Panc1 (cell line): ENCODE data around the gene GGT6. TPM values are rescaled to one million over a fixed set of nuclear protein-coding genes. Genes with fewer than 3 reads are reported as not detected.

Source experiments
- ATAC-seq: fragments of 200-7000 bp; cut with Tn5 transposase; 2 replicates; pipeline ENCODE4 v1.9.1; 2020; ENCODE audit warnings: mild to moderate bottlenecking, moderate library complexity
- BruUV-seq: library from RNA; stranded (reverse); fragments of 400-500 nt; replicated peaks from 2 replicates; lab custom pipeline; 2021; lab: Mats Ljungman, UMichigan
- CTCF ChIA-PET: fragments of 300-600 bp; sonication (Branson Sonifier 250); formaldehyde crosslinking; loops from one replicate; lab custom pipeline; 2022; ENCODE audit warnings: antibody characterized with exemption; lab: Charles Lee
- POLR2A ChIA-PET: fragments of 300-600 bp; sonication (Branson Sonifier 250); formaldehyde crosslinking; loops from one replicate; lab custom pipeline; 2022; ENCODE audit warnings: antibody characterized with exemption; lab: Charles Lee
- DNase-seq: peaks from one replicate; pipeline ENCODE4 v3.0.0-alpha.2; 2010; ENCODE audit warnings: low read depth, low spot score
- H3K27ac ChIP-seq: 2 replicates; pipeline ENCODE4 v1.5.1; 2011; ENCODE audit warnings: mild to moderate bottlenecking, low read length, inconsistent platforms
- H3K27me3 ChIP-seq: fragments of 200-500 bp; sonication (Bioruptor generic); 2 replicates; pipeline ENCODE4 v1.6.0; 2014; ENCODE audit warnings: low read length, inconsistent platforms; ENCODE audit not compliant: control insufficient read depth, insufficient read depth
- H3K36me3 ChIP-seq: fragments of 200-500 bp; sonication (Bioruptor generic); 2 replicates; pipeline ENCODE4 v1.5.1; 2014; ENCODE audit warnings: inconsistent platforms, mild to moderate bottlenecking, low read length, moderate library complexity; ENCODE audit not compliant: control insufficient read depth, insufficient read depth
- H3K4me1 ChIP-seq: 2 replicates; pipeline ENCODE4 v1.5.1; 2011; ENCODE audit warnings: inconsistent platforms, mild to moderate bottlenecking, low read length, moderate library complexity; ENCODE audit not compliant: control insufficient read depth, insufficient read depth
- H3K4me3 ChIP-seq, 2 experiments: 2 replicates each; pipeline ENCODE4 v1.5.1; 2011 to 2012; ENCODE audit warnings: low read depth in 2 of 2, low read length in 2 of 2, mild to moderate bottlenecking in 2 of 2, inconsistent platforms in 1 of 2, moderate library complexity in 1 of 2
- H3K9me3 ChIP-seq: fragments of 200-500 bp; sonication (Bioruptor generic); 2 replicates; pipeline ENCODE4 v1.5.1; 2014; ENCODE audit warnings: low read depth, mild to moderate bottlenecking, inconsistent platforms, low read length, moderate library complexity; ENCODE audit not compliant: control insufficient read depth, insufficient read depth
- POLR2AphosphoS5 ChIP-seq: IDR thresholded peaks from 2 replicates; pipeline ENCODE4 v1.6.1; 2012; ENCODE audit warnings: mild to moderate bottlenecking, low read depth, low read length, moderate library complexity
- SIN3A ChIP-seq: IDR thresholded peaks from 2 replicates; pipeline ENCODE4 v1.6.1; 2012; ENCODE audit warnings: low read depth, mild to moderate bottlenecking, low read length, moderate library complexity, borderline replicate concordance; ENCODE audit not compliant: insufficient read depth
- TCF7L2 ChIP-seq: IDR thresholded peaks from 2 replicates; pipeline ENCODE4 v1.6.1; 2011; ENCODE audit warnings: mild to moderate bottlenecking, low read depth, low read length, inconsistent platforms
- in situ Hi-C: cut with HindIII; loops from 2 replicates; pipeline ENCODE4 v1.10.0; 2016; ENCODE audit warnings: low sequenced_read_pairs, low pct_unique_long_range_greater_than_20kb
- intact Hi-C: fragments of 100-400 bp; cut with micrococcal nuclease; formaldehyde crosslinking; loops from one replicate; pipeline ENCODE4 v1.10.0; 2022; ENCODE audit not compliant: unreplicated experiment
- total RNA-seq: library from RNA; stranded (reverse); gene quantifications from one replicate; pipeline ENCODE4 v1.2.1, GENCODE V29; 2021; ENCODE audit not compliant: unreplicated experiment
- TF ChIP-seq, protein P1 (sequence below): fragments of 450-650 bp; IDR thresholded peaks from 2 replicates; pipeline ENCODE4 v1.5.1; 2017; ENCODE audit warnings: mild to moderate bottlenecking
- TF ChIP-seq, protein P2 (sequence below), 2 experiments: IDR thresholded peaks; 2 replicates each; pipeline ENCODE4 v1.6.1; 2011 to 2012; ENCODE audit warnings: low read depth in 2 of 2, control low read depth in 1 of 2, low read length in 1 of 2, mild to moderate bottlenecking in 1 of 2, moderate library complexity in 1 of 2; ENCODE audit not compliant: insufficient read depth in 1 of 2

The GGT6 gene
- total RNA-seq, 1 experiment from 2014 or later, result not detected

DNA sequence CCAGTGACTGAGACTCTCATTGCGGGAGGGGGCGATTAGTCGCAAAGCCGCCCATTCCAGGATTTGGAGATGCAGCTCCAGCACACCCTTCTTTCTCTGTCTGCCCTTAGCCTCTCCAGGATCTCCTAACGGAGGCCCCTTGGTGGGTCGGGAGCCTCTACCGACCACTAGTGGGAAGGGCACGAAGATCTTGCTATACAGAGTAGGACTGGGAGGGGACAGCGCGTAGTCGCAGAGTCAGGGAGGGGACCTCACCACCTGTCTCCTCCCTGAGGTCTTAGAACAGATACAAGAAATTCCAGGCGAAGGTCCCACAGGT is 23.4 kb upstream of the GGT6 start:
- in situ Hi-C loops, result no loop called here
- BruUV-seq, result no TSS peak
- TF ChIP-seq, protein P1, sequence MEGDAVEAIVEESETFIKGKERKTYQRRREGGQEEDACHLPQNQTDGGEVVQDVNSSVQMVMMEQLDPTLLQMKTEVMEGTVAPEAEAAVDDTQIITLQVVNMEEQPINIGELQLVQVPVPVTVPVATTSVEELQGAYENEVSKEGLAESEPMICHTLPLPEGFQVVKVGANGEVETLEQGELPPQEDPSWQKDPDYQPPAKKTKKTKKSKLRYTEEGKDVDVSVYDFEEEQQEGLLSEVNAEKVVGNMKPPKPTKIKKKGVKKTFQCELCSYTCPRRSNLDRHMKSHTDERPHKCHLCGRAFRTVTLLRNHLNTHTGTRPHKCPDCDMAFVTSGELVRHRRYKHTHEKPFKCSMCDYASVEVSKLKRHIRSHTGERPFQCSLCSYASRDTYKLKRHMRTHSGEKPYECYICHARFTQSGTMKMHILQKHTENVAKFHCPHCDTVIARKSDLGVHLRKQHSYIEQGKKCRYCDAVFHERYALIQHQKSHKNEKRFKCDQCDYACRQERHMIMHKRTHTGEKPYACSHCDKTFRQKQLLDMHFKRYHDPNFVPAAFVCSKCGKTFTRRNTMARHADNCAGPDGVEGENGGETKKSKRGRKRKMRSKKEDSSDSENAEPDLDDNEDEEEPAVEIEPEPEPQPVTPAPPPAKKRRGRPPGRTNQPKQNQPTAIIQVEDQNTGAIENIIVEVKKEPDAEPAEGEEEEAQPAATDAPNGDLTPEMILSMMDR, result no peak; the same call in 1 of the 2 replicates
- no peak for TF ChIP-seq POLR2AphosphoS5
- ATAC-seq (peak; percentile 73), DNase-seq (no peak)
- Histone ChIP-seq H3K36me3 (no peaks in the 10 kb centered on the region), H3K4me1 (no peaks in the 10 kb centered on the region), H3K27me3 (no peaks in the 10 kb centered on the region; the same call in 1 of the 2 replicates), H3K4me3 (peak overlapping the region in 1 of 2 experiments; percentile 27; a peak in 2 of 4 replicates), H3K27ac (no peak overlapping the region), H3K9me3 (no peaks in the 10 kb centered on the region)
- intact Hi-C loops, result no loop called here
- ChIA-PET POLR2A (no interaction called here), CTCF (no interaction called here)

DNA sequence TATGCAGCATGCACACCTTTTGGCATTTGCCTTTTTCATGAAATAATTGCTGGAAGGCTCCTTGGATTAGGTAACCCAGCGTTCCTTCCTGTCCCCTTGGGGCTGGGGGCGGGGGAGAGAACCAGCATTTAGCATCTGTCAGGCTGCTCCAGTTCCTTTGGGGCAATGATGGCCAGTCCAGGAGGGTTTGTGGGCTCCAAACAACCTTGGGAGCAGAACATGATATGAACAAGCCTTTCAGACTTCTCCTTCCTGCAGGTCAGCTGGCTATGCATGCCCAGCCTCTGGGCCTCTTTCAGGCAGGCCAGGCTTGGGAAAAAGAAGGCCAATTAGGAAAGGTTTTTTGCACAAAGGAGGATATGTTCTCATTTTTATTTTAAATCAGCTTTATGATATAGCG is 22.8 kb upstream of the GGT6 start:
- ChIA-PET POLR2A (no interaction called here), CTCF (no interaction called here)
- no peak for DNase-seq
- intact Hi-C loops, result no loop called here
- Histone ChIP-seq H3K27ac (no peak overlapping the region), H3K36me3 (no peaks in the 10 kb centered on the region), H3K4me3 (no peak overlapping the region), H3K27me3 (no peaks in the 10 kb centered on the region; the same call in 1 of the 2 replicates), H3K9me3 (no peaks in the 10 kb centered on the region), H3K4me1 (no peaks in the 10 kb centered on the region)
- in situ Hi-C loops, result no loop called here
- ATAC-seq, result no peak
- no peak for TF ChIP-seq POLR2AphosphoS5
- BruUV-seq, result no TSS peak

DNA sequence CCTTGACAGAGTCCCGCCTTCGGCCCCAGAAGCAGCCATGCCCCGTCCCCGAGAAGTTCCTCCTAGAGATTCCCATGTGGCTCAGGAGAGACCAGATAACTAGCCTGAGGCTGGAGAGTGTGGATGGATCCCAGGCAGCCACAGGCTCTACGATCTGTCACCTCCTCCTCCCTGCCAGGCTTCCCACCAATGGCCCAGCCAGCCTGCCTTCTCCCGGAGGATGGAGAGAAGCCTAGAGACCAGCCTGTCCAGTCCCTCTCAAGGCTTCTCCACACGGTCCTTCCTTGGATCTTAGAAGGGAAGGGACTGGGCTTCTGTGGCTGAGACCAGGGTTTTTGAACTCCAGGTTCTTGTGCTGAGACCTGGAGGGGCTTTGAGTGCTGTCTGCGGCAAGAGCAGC is 22.3 kb upstream of the GGT6 start:
- no peak overlapping the region for H3K4me3 ChIP-seq
- intact Hi-C loops, result no loop called here
- BruUV-seq, result no TSS peak
- H3K27ac ChIP-seq, result no peak overlapping the region
- ATAC-seq, result no peak
- H3K9me3 ChIP-seq, result no peaks in the 10 kb centered on the region
- ChIA-PET CTCF (no interaction called here), POLR2A (no interaction called here)
- no peaks in the 10 kb centered on the region for H3K36me3 ChIP-seq
- TF ChIP-seq, protein P2, sequence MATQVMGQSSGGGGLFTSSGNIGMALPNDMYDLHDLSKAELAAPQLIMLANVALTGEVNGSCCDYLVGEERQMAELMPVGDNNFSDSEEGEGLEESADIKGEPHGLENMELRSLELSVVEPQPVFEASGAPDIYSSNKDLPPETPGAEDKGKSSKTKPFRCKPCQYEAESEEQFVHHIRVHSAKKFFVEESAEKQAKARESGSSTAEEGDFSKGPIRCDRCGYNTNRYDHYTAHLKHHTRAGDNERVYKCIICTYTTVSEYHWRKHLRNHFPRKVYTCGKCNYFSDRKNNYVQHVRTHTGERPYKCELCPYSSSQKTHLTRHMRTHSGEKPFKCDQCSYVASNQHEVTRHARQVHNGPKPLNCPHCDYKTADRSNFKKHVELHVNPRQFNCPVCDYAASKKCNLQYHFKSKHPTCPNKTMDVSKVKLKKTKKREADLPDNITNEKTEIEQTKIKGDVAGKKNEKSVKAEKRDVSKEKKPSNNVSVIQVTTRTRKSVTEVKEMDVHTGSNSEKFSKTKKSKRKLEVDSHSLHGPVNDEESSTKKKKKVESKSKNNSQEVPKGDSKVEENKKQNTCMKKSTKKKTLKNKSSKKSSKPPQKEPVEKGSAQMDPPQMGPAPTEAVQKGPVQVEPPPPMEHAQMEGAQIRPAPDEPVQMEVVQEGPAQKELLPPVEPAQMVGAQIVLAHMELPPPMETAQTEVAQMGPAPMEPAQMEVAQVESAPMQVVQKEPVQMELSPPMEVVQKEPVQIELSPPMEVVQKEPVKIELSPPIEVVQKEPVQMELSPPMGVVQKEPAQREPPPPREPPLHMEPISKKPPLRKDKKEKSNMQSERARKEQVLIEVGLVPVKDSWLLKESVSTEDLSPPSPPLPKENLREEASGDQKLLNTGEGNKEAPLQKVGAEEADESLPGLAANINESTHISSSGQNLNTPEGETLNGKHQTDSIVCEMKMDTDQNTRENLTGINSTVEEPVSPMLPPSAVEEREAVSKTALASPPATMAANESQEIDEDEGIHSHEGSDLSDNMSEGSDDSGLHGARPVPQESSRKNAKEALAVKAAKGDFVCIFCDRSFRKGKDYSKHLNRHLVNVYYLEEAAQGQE (IDR thresholded peaks at IDR 0.05; ENCODE audit: insufficient read depth in 1 of 2, low read depth in 2 of 2, low read length in 1 of 2), result no peak
- TF ChIP-seq SIN3A, result no peak
- no peak for TF ChIP-seq POLR2AphosphoS5
- TF ChIP-seq TCF7L2, result no peak
- H3K4me1 ChIP-seq, result no peaks in the 10 kb centered on the region
- in situ Hi-C loops, result no loop called here
- H3K27me3 ChIP-seq, result no peaks in the 10 kb centered on the region; the same call in 1 of the 2 replicates
- DNase-seq, result no peak
